Progenitor cell of endocrine pancreas (in vitro differentiated cells): ENCODE results near the gene ARHGEF1. TPM values are rescaled to one million over a fixed set of nuclear protein-coding genes. Genes with fewer than 3 reads are reported as not detected.

Experiments
- DNase-seq: peaks from one replicate; pipeline ENCODE4 v3.0.0; 2021; ENCODE audit warnings: low spot score; ENCODE audit not compliant: unreplicated experiment
- H3K27ac Mint-ChIP-seq: 2 replicates; pipeline ENCODE4 v1.8.0; 2021; ENCODE audit warnings: mild to moderate bottlenecking, moderate library complexity, mixed read lengths
- H3K27me3 Mint-ChIP-seq: 2 replicates; pipeline ENCODE4 v1.8.0; 2021; ENCODE audit warnings: mixed read lengths
- H3K36me3 Mint-ChIP-seq: 2 replicates; pipeline ENCODE4 v1.8.0; 2022; ENCODE audit warnings: mixed read lengths; ENCODE audit not compliant: insufficient read depth
- H3K4me1 Mint-ChIP-seq: 2 replicates; pipeline ENCODE4 v1.8.0; 2021; ENCODE audit warnings: low read depth, mixed read lengths
- H3K4me3 Mint-ChIP-seq: 2 replicates; pipeline ENCODE4 v1.8.0; 2021; ENCODE audit warnings: low read depth, mild to moderate bottlenecking, moderate library complexity, mixed read lengths
- H3K9me3 Mint-ChIP-seq: 2 replicates; pipeline ENCODE4 v1.8.0; 2021; ENCODE audit warnings: low read depth, mixed read lengths
- CTCF ChIP-seq: fragments of 200-600 bp; sonication (generic); IDR thresholded peaks from one replicate; pipeline ENCODE4 v1.5.0; 2021; ENCODE audit warnings: antibody characterized with exemption, mild to moderate bottlenecking; ENCODE audit not compliant: unreplicated experiment
- total RNA-seq: library from RNA; stranded (reverse); gene quantifications from 2 replicates; pipeline ENCODE4 v1.2.1, GENCODE V29; 2021

Gene ARHGEF1
- total RNA-seq, 1 donor from 2014 or later = 112 TPM

DNA sequence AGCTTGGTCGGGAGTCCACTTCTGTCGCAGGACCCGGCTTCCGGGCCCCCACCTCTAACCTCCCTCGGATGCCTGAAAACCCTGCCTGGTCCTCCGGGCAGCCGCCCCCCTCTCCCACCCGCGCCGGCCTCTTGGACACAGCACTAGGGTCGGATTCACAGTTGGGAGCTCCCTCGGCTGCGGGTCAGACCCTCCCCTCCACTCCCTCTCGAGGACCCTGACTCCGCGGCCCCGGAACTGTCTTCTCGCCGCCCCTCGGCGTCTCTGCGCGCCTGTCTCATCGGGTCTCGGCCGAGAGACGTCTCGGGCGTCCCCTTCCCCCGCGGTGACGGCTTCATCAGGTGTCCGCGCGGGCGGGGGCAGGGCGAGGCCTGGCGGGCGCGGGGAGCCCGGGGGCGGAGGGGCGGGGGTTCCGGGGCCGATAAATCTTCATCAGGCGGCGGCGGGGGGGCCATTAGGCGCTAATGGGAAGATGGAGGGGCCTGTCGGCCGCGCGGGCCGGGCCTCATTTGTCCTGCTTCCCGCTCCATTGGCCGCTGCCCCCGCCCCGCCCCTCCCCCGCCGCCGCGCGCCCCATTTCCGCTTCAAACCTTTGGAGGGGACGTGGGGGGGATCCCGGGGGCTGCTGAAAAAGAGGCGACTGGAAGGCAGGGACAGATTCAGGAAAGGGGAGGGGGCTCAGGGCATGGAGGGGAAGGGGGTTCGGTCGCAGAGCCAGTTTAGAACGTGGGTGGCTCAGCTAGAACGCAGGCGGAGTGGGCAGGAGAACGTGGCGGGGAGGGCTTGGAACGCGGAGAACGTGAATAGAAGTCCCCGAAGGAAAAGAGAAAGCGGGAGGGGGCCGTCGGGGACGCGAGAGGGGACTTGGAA, 57.1 kb downstream of the ARHGEF1 start:
- peaks cover 7% of the 10 kb centered on the region for H3K4me1 Mint-ChIP-seq
- peak overlapping the region; percentile 80 for H3K4me3 Mint-ChIP-seq
- peak overlapping the region; percentile 74 for H3K27ac Mint-ChIP-seq
- no peak for TF ChIP-seq CTCF
- H3K9me3 Mint-ChIP-seq = no peaks in the 10 kb centered on the region
- peaks cover 35% of the 10 kb centered on the region for H3K27me3 Mint-ChIP-seq
- DNase-seq = peak; percentile 26
- H3K36me3 Mint-ChIP-seq = no peaks in the 10 kb centered on the region

DNA sequence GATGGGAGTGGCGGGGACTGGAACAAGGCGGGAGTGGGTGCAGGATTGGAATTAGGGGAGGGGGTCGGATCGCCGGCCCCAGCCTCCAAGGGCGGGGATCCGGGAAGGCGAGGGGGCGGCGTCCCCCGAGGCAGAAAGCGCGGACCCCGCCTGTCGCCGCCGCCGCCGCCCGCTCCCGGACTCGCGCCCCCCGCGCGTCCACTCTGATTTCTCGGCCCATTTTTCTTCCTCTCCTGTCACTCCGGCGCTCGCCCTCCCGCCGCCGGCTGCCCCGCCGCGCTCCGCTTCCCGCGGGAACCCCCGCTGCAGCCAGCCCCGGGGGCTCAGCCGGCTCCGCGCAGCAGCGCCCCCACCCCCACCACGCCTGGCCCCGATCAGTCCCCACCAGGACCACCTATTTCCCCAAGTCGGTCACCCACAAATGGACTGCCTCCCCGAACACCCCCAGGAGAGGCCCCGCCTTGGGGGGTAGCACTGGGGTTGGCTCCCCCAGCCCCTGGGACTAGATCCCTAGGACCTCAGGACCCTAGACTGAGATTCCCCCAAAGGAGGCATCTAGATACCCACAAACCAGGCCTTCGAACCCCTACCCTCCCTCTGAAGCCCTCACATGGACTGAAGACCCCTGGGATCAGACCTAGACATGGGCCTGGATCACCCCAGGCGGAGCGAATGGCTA, 57.9 kb downstream of the ARHGEF1 start:
- Mint-ChIP-seq H3K4me3 (peak overlapping the region; percentile 80), H3K27ac (peak overlapping the region; percentile 74), H3K27me3 (peaks cover 29% of the 10 kb centered on the region), H3K36me3 (no peaks in the 10 kb centered on the region), H3K4me1 (peaks cover 7% of the 10 kb centered on the region), H3K9me3 (no peaks in the 10 kb centered on the region)
- DNase-seq = no peak
- TF ChIP-seq CTCF = no peak

- H3K4me3 Mint-ChIP-seq = peak overlapping the region; percentile 67
Measured at GRCh38 chr19:41941410-41942202, 58.6 kb downstream of the ARHGEF1 start.

GRCh38 chr19:41944336-41944735, 61.4 kb downstream of the ARHGEF1 start:
- no peak overlapping the region for H3K27ac Mint-ChIP-seq
- H3K4me3 Mint-ChIP-seq = no peak overlapping the region
- peaks cover 1% of the 10 kb centered on the region for H3K4me1 Mint-ChIP-seq
- no peak for TF ChIP-seq CTCF
- H3K27me3 Mint-ChIP-seq = peaks cover 21% of the 10 kb centered on the region
- no peaks in the 10 kb centered on the region for H3K36me3 Mint-ChIP-seq
- DNase-seq = no peak
- H3K9me3 Mint-ChIP-seq = no peaks in the 10 kb centered on the region

More at GRCh38 chr19:41941410-41942202, 58.6 kb downstream of the ARHGEF1 start:
- Mint-ChIP-seq H3K9me3 (no peaks in the 10 kb centered on the region), H3K36me3 (no peaks in the 10 kb centered on the region), H3K27ac (no peak overlapping the region), H3K27me3 (peaks cover 23% of the 10 kb centered on the region), H3K4me1 (peaks cover 5% of the 10 kb centered on the region)
- DNase-seq = no peak
- TF ChIP-seq CTCF = no peak
